HG02763 (cell line): ENCODE data around the gene CISH.

Source experiments
- ATAC-seq: cut with Tn5 transposase; IDR thresholded peaks from one replicate; pipeline ENCODE4 v1.9.1; 2021; ENCODE audit warnings: mild to moderate bottlenecking, moderate library complexity; ENCODE audit not compliant: unreplicated experiment

CISH gene

GRCh38 chr3:50615190-50615589, 3.6 kb upstream of the CISH start:
- no peak for ATAC-seq

GRCh38 chr3:50612970-50613846, 1.6 kb upstream of the CISH start:
- ATAC-seq: no peak

GRCh38 chr3:50612234-50612882, 784 bp upstream of the CISH start:
- no peak for ATAC-seq

- ATAC-seq: no peak
These were observed 546 bp downstream of the CISH start for GRCh38 chr3:50610992-50611463.

- no peak for ATAC-seq
These were observed 1.2 kb downstream of the CISH start for GRCh38 chr3:50610181-50610971.

GRCh38 chr3:50609763-50610085, 1.9 kb downstream of the CISH start:
- ATAC-seq: no peak

GRCh38 chr3:50609071-50609762, 2.4 kb downstream of the CISH start:
- ATAC-seq: no peak

- no peak for ATAC-seq
These were observed 3.3 kb downstream of the CISH start for GRCh38 chr3:50608278-50608677.

GRCh38 chr3:50607271-50608091, 4.1 kb downstream of the CISH start:
- no peak for ATAC-seq

GRCh38 chr3:50606596-50606995, 5.0 kb downstream of the CISH start:
- ATAC-seq: no peak

- ATAC-seq: no peak
These were observed 5.7 kb downstream of the CISH start for GRCh38 chr3:50605901-50606326.

GRCh38 chr3:50604628-50605588, 6.7 kb downstream of the CISH start:
- ATAC-seq: no peak

- no peak for ATAC-seq
These were observed 7.4 kb downstream of the CISH start for GRCh38 chr3:50604110-50604621.

GRCh38 chr3:50603261-50604109, 8.1 kb downstream of the CISH start:
- no peak for ATAC-seq

GRCh38 chr3:50602595-50603191, 8.9 kb downstream of the CISH start:
- ATAC-seq: no peak

- peak; percentile 71 for ATAC-seq
These were observed 10.6 kb downstream of the CISH start for GRCh38 chr3:50600841-50601591.
